GM18873 (cell line): ENCODE measurements around the gene LMTK2.

Source experiments
- ATAC-seq: cut with Tn5 transposase; IDR thresholded peaks from one replicate; pipeline ENCODE4 v1.9.1; 2021; ENCODE audit warnings: mild to moderate bottlenecking, moderate library complexity, moderate number of reproducible peaks; ENCODE audit not compliant: unreplicated experiment, low FRiP score

Gene LMTK2

GRCh38 chr7:98106647-98107312 is at the start of gene LMTK2:
TSS of gene LMTK2 (plus strand) at chr7:98106862. CDS start at chr7:98107178, 316 bp downstream.
- peak; percentile 98 for ATAC-seq

- ATAC-seq: no peak
Observed at GRCh38 chr7:98057157-98057556, 49.5 kb upstream of the LMTK2 start.

- ATAC-seq: no peak
Observed at GRCh38 chr7:98058186-98058585, 48.5 kb upstream of the LMTK2 start.

GRCh38 chr7:98064233-98064632 is 42.4 kb upstream of the LMTK2 start:
- no peak for ATAC-seq

- no peak for ATAC-seq
Observed at GRCh38 chr7:98066208-98066607, 40.5 kb upstream of the LMTK2 start.

GRCh38 chr7:98066934-98067507 is 39.6 kb upstream of the LMTK2 start:
- ATAC-seq: no peak

- ATAC-seq: no peak
Observed at GRCh38 chr7:98073047-98073446, 33.6 kb upstream of the LMTK2 start.

- no peak for ATAC-seq
Observed at GRCh38 chr7:98075801-98076200, 30.9 kb upstream of the LMTK2 start.

GRCh38 chr7:98077762-98078161 is 28.9 kb upstream of the LMTK2 start:
- ATAC-seq: no peak

- ATAC-seq: no peak
Observed at GRCh38 chr7:98078197-98078870, 28.3 kb upstream of the LMTK2 start.

- no peak for ATAC-seq
Observed at GRCh38 chr7:98079891-98080648, 26.6 kb upstream of the LMTK2 start.

GRCh38 chr7:98081319-98081718 is 25.3 kb upstream of the LMTK2 start:
- no peak for ATAC-seq

- no peak for ATAC-seq
Observed at GRCh38 chr7:98084631-98085030, 22.0 kb upstream of the LMTK2 start.

GRCh38 chr7:98085674-98086073 is 21.0 kb upstream of the LMTK2 start:
- ATAC-seq: no peak

GRCh38 chr7:98086281-98086718 is 20.4 kb upstream of the LMTK2 start:
- ATAC-seq: no peak

GRCh38 chr7:98088109-98088508 is 18.6 kb upstream of the LMTK2 start:
- no peak for ATAC-seq

- ATAC-seq: no peak
Observed at GRCh38 chr7:98090116-98090515, 16.5 kb upstream of the LMTK2 start.

GRCh38 chr7:98091061-98091460 is 15.6 kb upstream of the LMTK2 start:
- no peak for ATAC-seq

GRCh38 chr7:98091523-98091922 is 15.1 kb upstream of the LMTK2 start:
- no peak for ATAC-seq

GRCh38 chr7:98097042-98097645 is 9.5 kb upstream of the LMTK2 start:
- ATAC-seq: no peak

- no peak for ATAC-seq
Observed at GRCh38 chr7:98100088-98100487, 6.6 kb upstream of the LMTK2 start.
